Natural killer cell (primary cell): ENCODE measurements around the gene PPP5C. TPM values are rescaled to one million over a fixed set of nuclear protein-coding genes. Genes with fewer than 3 reads are reported as not detected.

Source experiments
- total RNA-seq, 4 donors: library from RNA; stranded (reverse); fragments of 120-200 nt in 1 of 4; gene quantifications; one replicate each; pipeline versions ENCODE4 v1.2.3 to v1.2.4, GENCODE V29; 2013 to 2022

PPP5C gene
- total RNA-seq, 3 donors from 2014 or later (not counting 1 experiment from before 2014, with no cell fraction given) = 95.4 to 106 (median 98.4) TPM

Other genes starting within 250 kb of the PPP5C start
- gene IGFL3, start 222.4 kb upstream of the PPP5C start, total RNA-seq = not detected
- not detected for gene IGFL2, start 198.8 kb upstream of the PPP5C start, total RNA-seq
- not detected for gene IGFL1, start 117.3 kb upstream of the PPP5C start, total RNA-seq
- gene HIF3A, start 50.0 kb upstream of the PPP5C start, total RNA-seq = not detected
- gene CCDC8, start 66.5 kb downstream of the PPP5C start, total RNA-seq = not detected
- 1 to 10 TPM in 1 of 3 donors, under 1 TPM in 2; 0.55 to 1.2 (median 0.87) TPM for gene PNMA8C, start 81.8 kb downstream of the PPP5C start, total RNA-seq
- gene PNMA8A, start 124.5 kb downstream of the PPP5C start, total RNA-seq = not detected
- under 1 TPM in 2 of 3 donors, not detected in 1; 0.08 to 0.09 TPM for gene PNMA8B, start 148.8 kb downstream of the PPP5C start, total RNA-seq